Right renal pelvis (tissue), 4 donors: Measurements from ENCODE around the gene NRXN2. TPM values are rescaled to one million over a fixed set of nuclear protein-coding genes. Genes with fewer than 3 reads are reported as not detected.

Experiments
- DNase-seq, 4 donors: peaks; one replicate each; pipeline ENCODE4 v3.0.0-alpha.2; 2013; ENCODE audit warnings: low read depth in 4 of 4, low spot score in 3 of 4, missing footprints in 1 of 4
- polyA plus RNA-seq, 4 donors: library from polyadenylated mRNA; unstranded; fragments of 120-200 nt; gene quantifications; one replicate each; pipeline ENCODE4 v1.2.1, GENCODE V29; 2013; ENCODE audit not compliant: insufficient read length in 4 of 4

NRXN2 gene
- polyA plus RNA-seq, 4 donors: 15.5 to 27.8 (median 17.0) TPM

DNA sequence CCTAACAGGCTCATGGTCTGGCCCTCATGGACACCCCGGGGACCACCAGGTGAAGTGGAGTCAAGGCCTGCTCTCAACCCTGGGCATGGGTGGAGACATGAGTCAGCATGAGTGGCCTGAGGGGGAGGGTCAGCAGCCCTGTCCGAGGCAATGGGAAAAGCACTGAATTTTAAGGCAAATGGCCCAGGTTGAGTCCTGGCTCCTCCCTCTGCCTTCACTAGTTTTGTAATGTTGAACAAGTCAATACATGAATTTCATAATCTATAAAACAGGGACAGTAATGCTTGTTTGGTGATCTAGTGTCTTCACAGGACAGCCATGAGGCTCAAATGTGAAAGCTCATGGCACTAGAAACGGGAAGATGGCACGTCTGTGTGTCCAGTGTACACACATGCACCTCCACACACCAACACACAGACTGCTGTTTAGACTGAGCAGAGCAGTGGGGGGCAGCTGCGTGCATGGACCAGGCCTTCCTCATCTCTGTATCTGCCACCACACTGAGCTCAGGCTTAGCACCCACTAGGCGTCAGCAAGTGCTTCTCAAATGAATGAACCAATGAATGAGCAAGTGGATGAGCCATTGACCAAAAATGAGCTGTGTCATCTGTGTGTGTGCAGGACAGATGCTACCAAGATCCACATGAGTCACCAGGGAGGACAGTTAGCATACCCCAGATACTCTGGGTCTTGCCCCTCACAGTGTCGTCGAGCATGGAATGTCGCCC is 63.4 kb downstream of the NRXN2 start:
- DNase-seq: no peak

DNA sequence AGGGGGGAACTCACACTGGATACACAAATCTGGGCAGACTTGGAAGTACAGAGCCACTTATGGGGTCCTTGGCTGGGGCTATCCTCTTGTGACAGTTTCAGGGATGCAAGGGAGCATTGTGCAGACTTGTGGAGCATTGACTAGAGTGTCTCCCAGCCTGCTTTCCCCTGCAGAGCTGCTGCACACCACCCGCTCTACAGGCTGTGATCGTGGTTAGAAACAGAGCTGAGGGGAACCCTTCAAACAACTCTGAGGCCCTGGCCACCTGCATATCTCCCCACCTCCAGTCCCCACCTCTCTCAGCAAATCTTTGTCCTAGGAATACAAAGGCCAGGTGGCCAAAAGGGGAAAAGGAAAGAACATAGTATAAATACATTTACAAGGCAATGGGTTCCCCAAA is 64.7 kb downstream of the NRXN2 start:
- DNase-seq: no peak

- no peak for DNase-seq
Measured at GRCh38 chr11:64656862-64657261, 66.1 kb downstream of the NRXN2 start.

- no peak for DNase-seq
Measured at GRCh38 chr11:64655941-64656601, 66.9 kb downstream of the NRXN2 start.

- DNase-seq: no peak
Measured at GRCh38 chr11:64654958-64655541, 67.9 kb downstream of the NRXN2 start.

- no peak for DNase-seq
Measured at GRCh38 chr11:64654439-64654838, 68.6 kb downstream of the NRXN2 start.

DNA sequence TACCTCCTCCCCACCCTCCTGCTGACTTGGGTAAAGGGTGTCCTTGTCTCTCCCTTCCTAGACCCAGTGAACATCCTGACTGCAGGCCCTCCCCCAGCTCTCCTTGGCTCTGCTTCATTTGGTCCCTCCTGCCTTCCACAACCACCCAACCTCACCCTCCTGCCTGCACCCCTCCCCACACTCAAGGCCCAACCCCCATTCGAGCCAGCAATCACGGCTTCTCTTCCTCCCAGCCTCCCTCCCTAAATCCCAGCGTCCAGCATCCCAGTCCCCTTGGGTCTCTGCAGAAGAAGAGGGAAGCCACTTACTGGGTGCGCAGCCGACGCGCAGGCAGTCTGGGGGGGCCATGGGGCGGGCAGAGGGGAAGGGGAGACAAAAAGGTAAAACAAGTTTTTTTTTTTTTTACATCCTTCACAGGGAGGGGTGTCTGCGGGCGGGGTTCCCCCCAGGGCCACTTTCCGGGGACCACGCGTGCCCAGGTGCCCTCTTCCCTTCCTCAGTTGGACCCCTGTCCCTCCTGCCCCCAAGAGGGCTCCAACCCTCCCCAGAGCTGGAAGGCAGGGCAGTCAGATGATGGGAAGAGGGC is 69.5 kb downstream of the NRXN2 start:
- DNase-seq: no peak

DNA sequence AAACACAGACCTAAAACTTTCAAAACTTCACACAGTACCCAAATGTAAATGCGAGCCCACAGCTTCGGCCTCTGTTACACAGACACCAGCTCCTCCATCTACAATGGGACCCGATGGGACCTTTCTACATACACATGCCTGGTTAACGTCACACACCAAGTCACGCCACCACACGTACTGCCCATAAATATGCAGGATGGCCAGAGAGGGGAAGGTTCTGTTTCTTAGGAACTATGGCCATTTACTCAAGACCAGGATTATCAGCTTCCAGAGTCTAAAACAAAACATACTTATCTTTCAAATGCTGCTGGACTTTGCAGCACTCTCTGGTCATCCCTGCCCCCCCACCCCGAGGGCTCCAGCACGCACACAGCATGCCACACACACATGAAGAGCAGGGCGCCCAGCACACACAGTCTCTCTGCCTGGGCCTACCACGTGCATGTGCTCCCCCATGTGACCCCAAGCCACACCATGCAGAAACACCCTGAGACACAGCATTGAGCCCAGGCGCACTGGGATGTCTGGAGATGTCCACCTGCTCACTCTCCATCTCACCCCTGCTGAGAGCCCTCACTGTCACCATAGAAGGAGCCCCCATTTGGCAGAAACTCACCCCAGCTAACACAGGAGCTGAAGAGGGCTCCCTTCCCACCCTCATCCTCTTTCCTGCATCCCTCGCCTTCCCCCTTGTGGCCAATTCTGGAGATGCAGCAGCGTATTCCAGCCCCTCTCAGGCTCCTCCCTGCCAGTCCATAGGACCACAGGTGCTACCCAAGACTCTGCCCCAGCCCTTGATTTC is 70.2 kb downstream of the NRXN2 start:
- peak; percentile 54 to 77 (median 71) for DNase-seq

- no peak for DNase-seq
Measured at GRCh38 chr11:64650923-64651523, 72.0 kb downstream of the NRXN2 start.

- DNase-seq: no peak
Measured at GRCh38 chr11:64649291-64649697, 73.7 kb downstream of the NRXN2 start.

- DNase-seq: no peak
Measured at GRCh38 chr11:64648551-64648950, 74.4 kb downstream of the NRXN2 start.

- DNase-seq: no peak
Measured at GRCh38 chr11:64647019-64647779, 75.8 kb downstream of the NRXN2 start.

DNA sequence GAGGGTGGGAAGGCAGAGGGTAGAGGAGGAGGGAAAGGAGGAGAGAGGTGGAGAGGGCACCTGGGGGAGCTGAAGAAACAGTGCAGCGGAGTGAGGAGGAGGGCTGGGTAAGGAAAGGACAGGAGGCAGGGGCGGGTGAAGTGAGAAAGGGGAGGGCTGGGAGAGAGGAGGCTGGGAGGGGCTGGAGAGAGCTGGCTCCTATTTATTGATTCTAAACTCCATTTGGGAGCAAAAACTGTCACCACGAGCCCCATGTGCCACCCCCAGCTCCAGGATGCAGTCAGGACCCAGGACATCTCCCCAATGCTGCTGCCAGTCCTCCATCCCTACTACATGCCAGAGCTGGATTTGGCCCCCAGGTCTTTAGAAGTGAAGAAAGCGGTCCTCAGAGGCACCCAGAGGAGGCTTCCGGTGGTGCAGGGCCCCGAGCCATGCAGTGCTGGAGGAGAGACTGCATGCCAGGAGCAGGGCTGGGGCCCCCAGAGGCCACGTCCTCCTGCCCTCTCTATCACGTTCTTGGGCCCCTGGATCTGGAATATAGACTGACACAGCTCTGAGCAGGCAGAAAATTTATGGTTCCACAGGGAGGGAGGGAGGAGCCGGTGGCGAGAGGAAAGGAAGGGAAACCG is 78.2 kb downstream of the NRXN2 start:
- DNase-seq: no peak

DNA sequence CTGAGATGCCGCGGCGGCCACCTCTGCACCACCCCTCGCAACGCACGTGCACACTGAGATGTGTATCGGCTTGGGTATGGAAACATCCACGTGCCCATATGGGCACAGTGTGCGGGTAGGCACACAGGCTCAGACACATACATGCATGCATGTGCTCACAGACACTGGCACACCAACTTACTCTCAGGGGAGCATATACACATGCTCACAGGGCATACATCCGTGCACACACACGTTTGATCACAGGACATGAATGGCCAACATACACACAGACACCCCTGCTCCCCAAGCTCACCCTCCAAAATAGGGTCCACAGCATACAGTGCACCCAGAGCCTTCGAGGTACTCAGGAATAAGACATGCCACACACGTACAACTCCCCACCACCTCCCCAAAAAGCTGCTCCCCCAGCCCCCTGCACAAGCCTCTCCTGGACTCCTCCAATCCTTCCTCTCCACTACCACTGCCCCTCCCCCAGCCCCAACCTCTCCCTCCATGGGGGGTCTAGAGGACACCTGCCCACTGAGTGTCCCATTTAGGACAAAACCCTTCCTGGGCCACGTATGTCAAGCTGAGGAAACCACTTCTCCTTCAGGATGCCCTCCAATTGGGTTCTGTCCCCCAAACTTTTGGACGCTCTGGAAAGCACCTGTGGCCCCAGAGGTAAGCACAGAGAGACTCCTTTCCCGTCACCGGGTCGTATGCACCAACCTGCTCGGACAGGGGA is 78.9 kb downstream of the NRXN2 start:
- DNase-seq: no peak

DNA sequence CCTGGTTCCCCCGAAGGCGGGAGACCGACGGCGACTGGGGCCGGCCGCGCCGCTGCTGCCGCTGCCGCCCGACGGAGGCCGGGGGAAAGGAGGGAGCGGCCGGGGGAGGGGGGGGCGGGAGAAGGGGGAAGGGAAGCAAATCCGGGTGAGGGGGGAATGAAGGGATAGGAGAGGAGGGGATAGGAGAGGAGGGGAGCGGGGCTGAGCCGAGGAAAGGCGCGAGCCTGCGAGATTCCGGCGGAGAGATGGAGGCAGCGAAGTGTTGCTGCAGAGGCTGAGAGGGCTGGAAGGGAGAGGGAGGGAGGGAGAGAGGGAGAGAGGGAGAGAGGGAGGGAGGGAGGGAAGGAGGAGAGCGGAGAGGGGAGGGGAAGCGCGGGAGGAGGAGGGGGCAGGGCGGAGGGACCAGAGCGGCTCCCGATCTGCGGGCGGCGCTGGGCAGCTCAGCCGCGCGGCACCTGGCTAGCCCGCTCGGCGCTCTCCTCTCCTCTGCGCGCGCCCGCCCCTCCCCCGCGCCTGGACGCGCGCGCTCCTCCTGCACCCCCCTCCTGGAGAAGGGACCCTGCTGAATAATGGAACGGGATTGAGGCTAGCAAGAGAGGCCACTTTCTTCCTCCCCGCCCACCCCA is 79.6 kb downstream of the NRXN2 start:
- DNase-seq: peak in 1 of 4 donors; percentile 62

DNA sequence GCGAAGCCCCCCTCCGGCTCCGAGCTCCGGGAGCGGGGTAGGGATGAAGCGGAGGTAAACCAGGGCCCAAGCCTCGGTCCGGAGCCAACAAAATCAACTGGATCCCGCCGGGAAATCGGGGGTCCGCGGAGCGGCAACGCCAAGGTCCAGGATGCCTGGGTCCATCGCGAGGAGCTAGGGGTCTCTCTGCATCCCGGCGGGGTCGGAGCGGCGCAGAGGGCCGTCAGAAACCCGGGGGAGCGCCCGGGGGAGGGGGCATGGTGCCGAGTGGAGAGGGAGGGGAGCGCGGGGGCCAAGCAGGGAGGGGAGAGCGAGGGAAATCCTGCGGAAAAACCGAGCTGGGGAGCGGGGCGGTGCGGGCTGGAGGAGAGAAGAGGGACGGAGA is 80.1 kb downstream of the NRXN2 start:
- DNase-seq: no peak

DNA sequence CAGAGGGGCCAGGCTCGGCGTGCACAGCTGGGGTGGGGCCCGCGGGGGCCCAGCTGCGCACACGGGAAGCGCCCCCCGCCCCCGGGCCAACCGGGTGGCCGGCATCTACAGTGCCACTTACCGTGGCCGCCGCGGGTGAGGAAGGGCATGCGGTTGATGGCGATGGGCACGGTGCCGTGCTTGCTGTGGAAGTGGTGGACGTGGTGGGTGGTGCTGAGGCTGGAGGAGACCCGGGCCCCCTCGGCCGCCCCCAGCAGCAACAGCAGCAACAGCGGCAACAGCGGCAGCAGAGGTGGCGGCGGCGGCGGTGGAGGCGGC is 80.6 kb downstream of the NRXN2 start:
- no peak for DNase-seq
